Spleen (tissue), 11 donors: Measurements from ENCODE around the gene FBXO22. TPM values are rescaled to one million over a fixed set of nuclear protein-coding genes. Genes with fewer than 3 reads are reported as not detected.

Source experiments
- DNase-seq: peaks from one replicate; pipeline ENCODE4 v3.0.0-alpha.2; 2020
- H3K27ac ChIP-seq, 8 donors: fragments of 200-600 bp; sonication (generic) in 7 of 8; 1 replicate in 4 of 8; 2 replicates in 4 of 8; pipeline versions ENCODE4 v1.5.0 to v1.8.0; 2016 to 2021; ENCODE audit warnings: inconsistent platforms in 4 of 8, mild to moderate bottlenecking in 4 of 8, moderate library complexity in 1 of 8
- H3K27me3 ChIP-seq, 7 donors: fragments of 200-600 bp; sonication (generic) in 6 of 7; replicated peaks in 1 of 7; 1 replicate in 4 of 7; 2 replicates in 3 of 7; pipeline versions ENCODE4 v1.5.0 to v1.8.0; 2016 to 2021; ENCODE audit warnings: inconsistent platforms in 3 of 7, mild to moderate bottlenecking in 1 of 7
- H3K36me3 ChIP-seq, 6 donors: fragments of 200-600 bp; sonication (generic) in 5 of 6; 1 replicate in 4 of 6; 2 replicates in 2 of 6; pipeline versions ENCODE4 v1.5.0 to v1.8.0; 2016 to 2021; ENCODE audit warnings: inconsistent platforms in 2 of 6
- H3K4me1 ChIP-seq, 6 donors: fragments of 200-600 bp; sonication (generic) in 5 of 6; 1 replicate in 3 of 6; 2 replicates in 3 of 6; pipeline versions ENCODE4 v1.5.0 to v1.8.0; 2016 to 2021; ENCODE audit warnings: inconsistent platforms in 3 of 6
- H3K4me3 ChIP-seq, 8 donors: fragments of 200-600 bp; sonication (generic) in 7 of 8; 1 replicate in 4 of 8; 2 replicates in 4 of 8; pipeline versions ENCODE4 v1.5.0 to v1.8.0; 2016 to 2021; ENCODE audit warnings: inconsistent platforms in 4 of 8, mild to moderate bottlenecking in 4 of 8, moderate library complexity in 2 of 8
- H3K9me3 ChIP-seq, 8 donors: fragments of 200-600 bp; sonication (generic) in 7 of 8; 1 replicate in 4 of 8; 2 replicates in 4 of 8; pipeline versions ENCODE4 v1.5.0 to v1.8.0; 2016 to 2021; ENCODE audit warnings: inconsistent platforms in 4 of 8
- CTCF ChIP-seq, 11 experiments: fragments of 200-600 bp in 7 of 11; fragments of 450-650 bp in 4 of 11; sonication (generic) in 4 of 11; IDR thresholded peaks in 8 of 11; conservative IDR thresholded peaks in 3 of 11; 1 replicate in 7 of 11; 2 replicates in 4 of 11; pipeline versions ENCODE4 v1.4.0 to v1.8.0; 2016 to 2021; ENCODE audit warnings: antibody characterized with exemption in 11 of 11, inconsistent platforms in 4 of 11, mild to moderate bottlenecking in 1 of 11
- POLR2A ChIP-seq, 3 donors: fragments of 450-650 bp; IDR thresholded peaks; one replicate each; pipeline ENCODE4 v1.5.1; 2017; ENCODE audit warnings: antibody characterized with exemption in 3 of 3, mild to moderate bottlenecking in 1 of 3
- POLR2AphosphoS5 ChIP-seq, 3 donors: sonication (generic); formaldehyde crosslinking; IDR thresholded peaks; one replicate each; pipeline ENCODE4 v1.5.1; 2017; ENCODE audit warnings: antibody characterized with exemption in 3 of 3
- WGBS, 5 donors: extraction: QIAGEN DNeasy Blood & Tissue Kit in 3 of 5; methylation state at CpG; one replicate each; pipeline versions ENCODE4 v1.1.5 to v1.1.7; 2013 to 2018; 5-methylcytosine and 5-hydroxymethylcytosine counted together
- intact Hi-C: fragments of 100-400 bp; cut with DNase I; formaldehyde crosslinking; loops from one replicate; pipeline ENCODE4 v1.15.0; 2023; ENCODE audit warnings: low total_unique reads
- polyA plus RNA-seq, 3 donors: library from polyadenylated mRNA; stranded (reverse); fragments of 200-250 nt; gene quantifications; one replicate each; pipeline ENCODE4 v1.2.1, GENCODE V29; 2013
- total RNA-seq, 7 donors: library from RNA; depleted of rRNA in 3 of 7; stranded (reverse); fragments of >200 nt in 3 of 7; fragmentation: NEBNext Ultra II Directional in 4 of 7; extraction: Animal tissue kit (Norgen Biotek cat#: 25700) in 4 of 7; gene quantifications; one replicate each; pipeline versions ENCODE4 v1.1.0 to v1.2.1, GENCODE V29; 2016 to 2021
- donor health status: healthy with polysubstance abuse.
- donor health status: DM: no; HTN: no; CAD: no; lungs with moderate emphysema.
- donor health status: DM: no; HTN: no; CAD: no.
- donor health status: Bipolar disorder and iron deficiency.
- donor health status: healthy.
- donor health status: DM: no; HTN: no; CAD: no.
- donor health status: DM: yes; HTN: yes; CAD: no.

FBXO22 gene
- total and polyA plus RNA-seq, 10 donors = 4.9 to 24.9 (median 20.7) TPM

GRCh38 chr15:75884041-75884440 lies 19.6 kb upstream of the FBXO22 start:
- 55 to 85% (median 71%) methylated on average over 1 of the region's 1 CpG for WGBS, 5 donors
- Histone ChIP-seq H3K27me3 (no peaks in the 10 kb centered on the region), H3K36me3 (peaks cover 0 to 92% (median 14%) of the 10 kb centered on the region in 6 donors), H3K9me3 (no peaks in the 10 kb centered on the region), H3K27ac (no peak overlapping the region), H3K4me1 (no peaks in the 10 kb centered on the region), H3K4me3 (no peak overlapping the region)
- TF ChIP-seq POLR2AphosphoS5 (IDR thresholded peaks at IDR 0.05) = no peak
- TF ChIP-seq CTCF (IDR thresholded peaks at IDR 0.05 in 8 of 11, conservative IDR thresholded peaks at IDR 0.05 in 3 of 11) = no peak
- TF ChIP-seq POLR2A (IDR thresholded peaks at IDR 0.05) = no peak
- intact Hi-C loops = no loop called here
- DNase-seq = no peak

- WGBS, 5 donors = 96 to 100% (median 100%) methylated on average over 1 of the region's 1 CpG
- H3K4me3 ChIP-seq = no peak overlapping the region
- no peaks in the 10 kb centered on the region for H3K4me1 ChIP-seq
- intact Hi-C loops = no loop called here
- peaks cover 0 to 86% (median 6%) of the 10 kb centered on the region in 6 donors for H3K36me3 ChIP-seq
- H3K27me3 ChIP-seq = no peaks in the 10 kb centered on the region
- no peaks in the 10 kb centered on the region for H3K9me3 ChIP-seq
- H3K27ac ChIP-seq = no peak overlapping the region
- no peak for DNase-seq
- TF ChIP-seq CTCF (IDR thresholded peaks at IDR 0.05 in 8 of 11, conservative IDR thresholded peaks at IDR 0.05 in 3 of 11) = no peak
- TF ChIP-seq POLR2AphosphoS5 (IDR thresholded peaks at IDR 0.05) = no peak
- TF ChIP-seq POLR2A (IDR thresholded peaks at IDR 0.05) = no peak
Measured at GRCh38 chr15:75887178-75887577, 16.5 kb upstream of the FBXO22 start.

GRCh38 chr15:75891895-75892294 lies 11.8 kb upstream of the FBXO22 start:
- Histone ChIP-seq H3K4me1 (no peaks in the 10 kb centered on the region), H3K4me3 (no peak overlapping the region), H3K27ac (no peak overlapping the region), H3K27me3 (no peaks in the 10 kb centered on the region), H3K36me3 (peaks cover 0 to 67% (median 2%) of the 10 kb centered on the region in 6 donors), H3K9me3 (no peaks in the 10 kb centered on the region)
- intact Hi-C loops = no loop called here
- DNase-seq = no peak
- TF ChIP-seq POLR2A (IDR thresholded peaks at IDR 0.05) = no peak
- no peak for TF ChIP-seq CTCF (IDR thresholded peaks at IDR 0.05 in 8 of 11, conservative IDR thresholded peaks at IDR 0.05 in 3 of 11)
- TF ChIP-seq POLR2AphosphoS5 (IDR thresholded peaks at IDR 0.05) = no peak

- 75 to 91% (median 80%) methylated on average over 2 of the region's 2 CpGs for WGBS, 5 donors
- H3K4me1 ChIP-seq = peaks cover 0 to 1% (median 0%) of the 10 kb centered on the region in 6 donors
- no peaks in the 10 kb centered on the region for H3K27me3 ChIP-seq
- intact Hi-C loops = no loop called here
- H3K4me3 ChIP-seq = no peak overlapping the region
- no peaks in the 10 kb centered on the region for H3K9me3 ChIP-seq
- no peak overlapping the region for H3K27ac ChIP-seq
- no peak for DNase-seq
- peaks cover 0 to 52% (median 2%) of the 10 kb centered on the region in 6 donors for H3K36me3 ChIP-seq
- no peak for TF ChIP-seq POLR2A (IDR thresholded peaks at IDR 0.05)
- TF ChIP-seq POLR2AphosphoS5 (IDR thresholded peaks at IDR 0.05) = no peak
- TF ChIP-seq CTCF (IDR thresholded peaks at IDR 0.05 in 8 of 11, conservative IDR thresholded peaks at IDR 0.05 in 3 of 11) = no peak
Measured at GRCh38 chr15:75895731-75896130, 7.9 kb upstream of the FBXO22 start.
